Measurements from ENCODE around the gene SH3GL1.

The SH3GL1 gene

DNA sequence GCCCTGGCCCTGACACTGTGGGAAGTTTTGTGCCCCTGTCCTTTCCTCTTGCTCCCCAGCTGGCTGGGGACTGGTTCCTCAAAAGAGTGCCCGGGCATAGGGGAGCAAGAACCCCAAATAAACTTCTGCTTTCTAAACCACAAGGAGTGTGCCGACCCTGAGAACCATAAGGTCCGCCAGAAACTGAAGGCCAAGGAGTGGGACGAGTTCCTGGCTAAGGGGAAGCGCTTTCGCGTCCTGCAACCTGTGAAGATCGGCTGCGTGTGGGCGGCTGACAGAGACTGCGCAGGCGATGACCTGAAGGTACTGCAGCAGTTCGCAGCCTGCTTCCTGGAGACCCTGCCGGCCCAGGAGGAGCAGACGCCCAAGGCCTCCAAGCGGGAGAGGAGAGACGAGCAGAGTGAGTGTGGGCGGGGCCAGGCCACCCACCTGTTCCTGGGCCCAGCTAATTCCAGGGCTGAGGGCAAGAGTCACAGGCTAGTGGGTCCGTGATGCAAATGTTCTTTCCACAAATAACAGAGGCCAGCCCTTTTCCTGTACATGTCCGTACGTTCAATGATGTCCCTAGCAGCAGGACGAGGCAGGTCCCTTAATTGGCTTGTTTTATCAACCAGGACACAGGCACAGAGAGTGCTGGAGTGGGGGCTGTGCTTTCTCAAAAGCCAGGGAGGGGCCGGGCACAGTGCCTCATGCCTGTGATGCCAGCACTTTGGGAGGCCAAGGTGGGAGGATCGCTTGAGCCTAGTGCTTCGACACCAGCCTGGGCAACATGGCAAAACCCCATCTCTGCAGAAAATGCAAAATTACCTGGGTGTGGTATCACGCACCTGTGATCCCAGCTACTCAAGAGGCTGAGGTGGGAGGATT, 31.7 kb upstream of the SH3GL1 start:
- 92 to 93% methylated on average over 26 of the region's 26 CpGs for WGBS, 2 experiments
- Histone ChIP-seq H3K4me1 (ENCODE audit: control insufficient read depth, insufficient read depth, low read length) (no peaks in the 10 kb centered on the region), H3K36me3 (ENCODE audit: control insufficient read depth, insufficient read depth, low read length) (peaks cover 83% of the 10 kb centered on the region), H3K4me3 (ENCODE audit: insufficient read depth, low read depth, low read length) (no peak overlapping the region), H3K27me3 (ENCODE audit: control insufficient read depth, insufficient read depth, low read length, poor library complexity, severe bottlenecking) (no peaks in the 10 kb centered on the region), H3K9me3 (ENCODE audit: control insufficient read depth, low read length) (no peaks in the 10 kb centered on the region), H3K27ac (ENCODE audit: insufficient read depth, low read depth, low read length, poor library complexity, severe bottlenecking) (no peak overlapping the region)

DNA sequence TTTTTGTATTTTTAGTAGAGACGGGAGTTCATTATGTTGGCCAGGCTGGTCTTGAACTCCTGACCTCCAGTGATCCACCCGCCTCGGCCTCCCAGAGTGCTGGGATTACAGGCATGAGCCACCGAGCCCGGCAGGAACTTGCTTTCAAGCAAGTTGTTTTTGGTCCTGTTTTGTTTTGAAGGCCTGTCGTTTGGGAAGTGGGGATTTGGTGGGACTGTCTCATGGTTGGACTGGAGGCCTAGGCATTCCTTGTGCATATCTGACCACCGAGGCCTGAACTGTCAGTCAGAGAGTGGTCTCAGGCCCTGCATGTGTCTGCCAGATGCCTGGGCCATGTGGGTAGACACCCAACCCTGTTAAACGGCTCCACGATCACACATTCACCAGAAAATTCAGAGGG, 30.9 kb upstream of the SH3GL1 start:
- H3K9me3 ChIP-seq (ENCODE audit: control insufficient read depth, low read length): no peaks in the 10 kb centered on the region
- WGBS, 2 experiments: 95 to 96% methylated on average over 9 of the region's 9 CpGs
- no peaks in the 10 kb centered on the region for H3K27me3 ChIP-seq (ENCODE audit: control insufficient read depth, insufficient read depth, low read length, poor library complexity, severe bottlenecking)
- no peaks in the 10 kb centered on the region for H3K4me1 ChIP-seq (ENCODE audit: control insufficient read depth, insufficient read depth, low read length)
- peaks cover 77% of the 10 kb centered on the region for H3K36me3 ChIP-seq (ENCODE audit: control insufficient read depth, insufficient read depth, low read length)
- H3K4me3 ChIP-seq (ENCODE audit: insufficient read depth, low read depth, low read length): no peak overlapping the region
- H3K27ac ChIP-seq (ENCODE audit: insufficient read depth, low read depth, low read length, poor library complexity, severe bottlenecking): no peak overlapping the region

DNA sequence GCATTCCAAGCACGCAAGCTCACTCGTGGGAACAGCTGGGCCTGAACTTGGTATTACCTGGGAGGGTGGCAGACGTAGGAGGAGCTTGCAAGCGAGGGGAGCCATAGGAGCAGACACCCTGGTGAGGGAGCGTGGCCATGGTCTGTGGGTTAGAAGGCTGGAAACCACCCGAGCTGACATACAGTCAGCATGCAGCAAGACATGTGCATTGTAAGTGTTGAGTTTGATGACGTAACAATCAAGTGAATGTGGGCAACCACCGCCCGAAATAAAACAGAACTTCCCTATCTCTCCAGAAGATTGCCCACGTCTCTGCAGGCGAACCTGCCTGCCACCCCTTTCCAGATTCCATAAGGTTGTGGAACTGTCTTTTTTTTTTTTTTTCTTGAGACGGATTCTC, 30.4 kb upstream of the SH3GL1 start:
- no peaks in the 10 kb centered on the region for H3K27me3 ChIP-seq (ENCODE audit: control insufficient read depth, insufficient read depth, low read length, poor library complexity, severe bottlenecking)
- WGBS, 2 experiments: 95 to 97% methylated on average over 12 of the region's 12 CpGs
- H3K27ac ChIP-seq (ENCODE audit: insufficient read depth, low read depth, low read length, poor library complexity, severe bottlenecking): no peak overlapping the region
- peaks cover 74% of the 10 kb centered on the region for H3K36me3 ChIP-seq (ENCODE audit: control insufficient read depth, insufficient read depth, low read length)
- no peaks in the 10 kb centered on the region for H3K9me3 ChIP-seq (ENCODE audit: control insufficient read depth, low read length)
- no peak overlapping the region for H3K4me3 ChIP-seq (ENCODE audit: insufficient read depth, low read depth, low read length)
- H3K4me1 ChIP-seq (ENCODE audit: control insufficient read depth, insufficient read depth, low read length): no peaks in the 10 kb centered on the region

DNA sequence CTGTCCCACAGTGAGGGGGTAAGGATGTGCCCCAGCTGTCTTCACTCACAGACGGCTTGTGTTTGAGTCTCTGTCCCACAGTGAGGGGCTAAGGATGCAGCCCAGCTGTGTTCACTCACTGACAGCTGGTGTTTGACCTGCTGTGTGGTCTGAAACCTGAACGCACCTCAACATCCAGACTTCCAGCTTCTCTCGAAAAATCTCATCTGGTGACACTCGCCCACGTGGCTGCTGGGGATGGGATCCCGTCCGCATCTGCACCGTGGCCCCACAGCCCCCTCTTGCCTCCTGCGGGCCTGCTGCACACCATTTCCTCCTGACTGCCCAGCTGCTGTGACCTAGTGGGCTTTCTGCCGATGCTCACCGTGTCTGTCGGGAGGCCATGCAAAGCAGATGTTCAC, 29.4 kb upstream of the SH3GL1 start:
- H3K27ac ChIP-seq (ENCODE audit: insufficient read depth, low read depth, low read length, poor library complexity, severe bottlenecking): no peak overlapping the region
- H3K9me3 ChIP-seq (ENCODE audit: control insufficient read depth, low read length): no peaks in the 10 kb centered on the region
- peaks cover 75% of the 10 kb centered on the region for H3K36me3 ChIP-seq (ENCODE audit: control insufficient read depth, insufficient read depth, low read length)
- H3K4me1 ChIP-seq (ENCODE audit: control insufficient read depth, insufficient read depth, low read length): no peaks in the 10 kb centered on the region
- 95 to 96% methylated on average over 12 of the region's 12 CpGs for WGBS, 2 experiments
- no peaks in the 10 kb centered on the region for H3K27me3 ChIP-seq (ENCODE audit: control insufficient read depth, insufficient read depth, low read length, poor library complexity, severe bottlenecking)
- H3K4me3 ChIP-seq (ENCODE audit: insufficient read depth, low read depth, low read length): no peak overlapping the region

DNA sequence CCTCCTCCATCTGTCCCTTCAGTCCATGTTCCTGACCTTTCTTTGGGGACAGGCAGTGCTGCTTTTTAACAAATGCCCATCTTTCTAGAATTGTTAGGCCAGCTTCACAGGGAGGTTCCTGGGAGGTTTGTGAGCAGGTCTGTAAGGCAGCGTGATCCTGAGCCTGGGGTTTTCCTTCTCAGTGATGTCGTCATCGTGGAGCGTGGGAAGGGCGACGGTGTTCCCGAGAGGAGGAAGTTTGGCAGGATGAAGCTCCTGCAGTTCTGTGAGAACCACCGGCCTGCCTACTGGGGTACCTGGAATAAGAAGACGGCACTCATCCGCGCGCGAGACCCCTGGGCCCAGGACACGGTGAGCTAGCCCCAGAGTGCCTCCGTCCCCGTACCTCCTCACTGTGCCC, 28.9 kb upstream of the SH3GL1 start:
- Histone ChIP-seq H3K4me1 (ENCODE audit: control insufficient read depth, insufficient read depth, low read length) (no peaks in the 10 kb centered on the region), H3K27ac (ENCODE audit: insufficient read depth, low read depth, low read length, poor library complexity, severe bottlenecking) (no peak overlapping the region), H3K36me3 (ENCODE audit: control insufficient read depth, insufficient read depth, low read length) (peaks cover 74% of the 10 kb centered on the region), H3K4me3 (ENCODE audit: insufficient read depth, low read depth, low read length) (no peak overlapping the region), H3K9me3 (ENCODE audit: control insufficient read depth, low read length) (no peaks in the 10 kb centered on the region), H3K27me3 (ENCODE audit: control insufficient read depth, insufficient read depth, low read length, poor library complexity, severe bottlenecking) (no peaks in the 10 kb centered on the region)
- WGBS, 2 experiments: 95 to 96% methylated on average over 16 of the region's 16 CpGs

DNA sequence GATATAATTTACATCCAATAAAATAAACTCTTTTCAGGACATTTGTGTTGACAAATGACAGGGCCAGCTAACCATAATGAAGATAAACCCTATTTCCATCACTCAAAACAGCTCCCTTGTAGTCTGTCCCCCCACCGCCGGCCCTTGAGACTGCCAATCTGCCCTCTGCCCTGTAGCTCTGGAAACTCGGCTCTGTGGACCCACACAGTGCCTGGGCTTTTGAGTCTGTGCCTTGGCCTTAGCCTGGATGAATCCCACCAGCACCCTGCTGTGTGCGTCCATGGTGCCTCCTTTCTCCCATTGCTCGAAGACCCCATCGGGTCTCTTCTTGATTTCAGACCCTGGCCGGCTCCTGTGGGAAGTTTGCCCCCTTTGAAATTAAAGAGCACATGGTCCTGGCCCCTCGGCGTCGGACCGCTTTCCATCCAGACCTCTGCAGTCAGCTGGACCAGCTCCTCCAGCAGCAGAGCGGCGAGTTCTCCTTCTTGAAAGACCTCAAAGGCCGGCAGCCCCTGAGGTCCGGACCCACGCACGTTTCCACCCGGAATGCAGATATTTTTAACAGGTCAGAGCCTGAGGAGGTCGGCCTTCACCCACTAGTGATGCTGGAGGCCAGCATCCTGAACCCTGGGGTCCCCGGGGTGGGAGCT, 28.1 kb upstream of the SH3GL1 start:
- no peak overlapping the region for H3K4me3 ChIP-seq (ENCODE audit: insufficient read depth, low read depth, low read length)
- H3K27me3 ChIP-seq (ENCODE audit: control insufficient read depth, insufficient read depth, low read length, poor library complexity, severe bottlenecking): no peaks in the 10 kb centered on the region
- H3K9me3 ChIP-seq (ENCODE audit: control insufficient read depth, low read length): no peaks in the 10 kb centered on the region
- no peaks in the 10 kb centered on the region for H3K4me1 ChIP-seq (ENCODE audit: control insufficient read depth, insufficient read depth, low read length)
- 95 to 96% methylated on average over 20 of the region's 20 CpGs for WGBS, 2 experiments
- peaks cover 74% of the 10 kb centered on the region for H3K36me3 ChIP-seq (ENCODE audit: control insufficient read depth, insufficient read depth, low read length)
- H3K27ac ChIP-seq (ENCODE audit: insufficient read depth, low read depth, low read length, poor library complexity, severe bottlenecking): no peak overlapping the region

DNA sequence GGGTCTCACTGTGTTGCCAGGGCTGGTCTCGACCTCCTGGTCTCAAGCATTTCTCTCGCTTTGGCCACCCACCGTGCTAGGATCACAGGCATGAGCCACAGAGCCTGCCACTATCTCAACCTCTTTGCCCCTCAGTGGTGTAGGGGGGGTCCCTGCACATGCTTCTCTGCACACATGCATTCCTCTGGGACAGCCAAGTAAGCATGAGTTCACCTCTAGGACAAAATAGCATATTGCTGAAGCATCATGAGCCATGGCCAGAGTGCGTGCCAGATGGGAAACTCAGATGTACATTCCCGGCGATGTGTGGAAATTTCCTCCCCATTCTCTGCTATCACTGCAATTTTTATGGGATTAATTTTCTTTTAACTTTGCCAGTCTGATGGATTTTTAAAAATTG, 25.2 kb upstream of the SH3GL1 start:
- no peaks in the 10 kb centered on the region for H3K27me3 ChIP-seq (ENCODE audit: control insufficient read depth, insufficient read depth, low read length, poor library complexity, severe bottlenecking)
- 96 to 97% methylated on average over 6 of the region's 6 CpGs for WGBS, 2 experiments
- no peaks in the 10 kb centered on the region for H3K9me3 ChIP-seq (ENCODE audit: control insufficient read depth, low read length)
- H3K4me1 ChIP-seq (ENCODE audit: control insufficient read depth, insufficient read depth, low read length): no peaks in the 10 kb centered on the region
- H3K27ac ChIP-seq (ENCODE audit: insufficient read depth, low read depth, low read length, poor library complexity, severe bottlenecking): no peak overlapping the region
- peaks cover 62% of the 10 kb centered on the region for H3K36me3 ChIP-seq (ENCODE audit: control insufficient read depth, insufficient read depth, low read length)
- H3K4me3 ChIP-seq (ENCODE audit: insufficient read depth, low read depth, low read length): no peak overlapping the region

DNA sequence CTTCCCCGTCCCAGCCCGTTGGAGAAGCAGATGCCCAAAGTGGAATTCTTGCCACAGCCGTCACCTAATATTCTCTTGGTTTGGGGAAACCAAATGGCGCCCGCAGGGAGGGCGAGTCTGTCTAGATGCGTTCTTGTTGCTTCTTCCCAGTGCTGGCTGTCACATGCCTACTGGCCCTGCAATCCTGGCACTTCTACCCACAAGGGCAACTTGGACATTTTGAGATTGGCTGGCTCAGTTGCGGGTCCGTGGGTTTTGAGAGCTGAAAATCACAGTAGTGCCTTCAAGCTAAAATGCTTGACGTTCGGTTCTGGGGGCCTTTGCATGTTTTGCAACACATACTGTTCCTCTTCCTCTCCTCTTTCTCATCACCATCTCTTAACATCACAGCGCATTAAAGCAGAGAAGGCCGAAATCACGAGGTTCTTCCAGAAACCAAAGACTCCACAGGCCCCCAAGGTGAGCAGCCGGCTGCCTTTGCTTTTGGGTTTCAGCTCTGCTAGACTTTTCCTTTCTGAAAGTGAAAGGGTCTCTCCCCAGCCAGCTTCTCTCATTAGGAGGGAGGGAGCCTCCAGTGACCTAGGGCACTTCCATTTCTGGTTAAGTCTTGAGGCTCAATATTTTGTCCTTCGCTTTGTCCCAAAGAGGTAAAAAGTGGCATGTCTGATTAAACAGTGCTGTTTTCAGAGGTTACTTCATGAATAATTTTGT, 23.2 kb upstream of the SH3GL1 start:
- WGBS, 2 experiments: 96 to 97% methylated on average over 16 of the region's 16 CpGs
- Histone ChIP-seq H3K27ac (ENCODE audit: insufficient read depth, low read depth, low read length, poor library complexity, severe bottlenecking) (no peak overlapping the region), H3K4me3 (ENCODE audit: insufficient read depth, low read depth, low read length) (no peak overlapping the region), H3K9me3 (ENCODE audit: control insufficient read depth, low read length) (no peaks in the 10 kb centered on the region), H3K4me1 (ENCODE audit: control insufficient read depth, insufficient read depth, low read length) (no peaks in the 10 kb centered on the region), H3K36me3 (ENCODE audit: control insufficient read depth, insufficient read depth, low read length) (peaks cover 43% of the 10 kb centered on the region), H3K27me3 (ENCODE audit: control insufficient read depth, insufficient read depth, low read length, poor library complexity, severe bottlenecking) (no peaks in the 10 kb centered on the region)

DNA sequence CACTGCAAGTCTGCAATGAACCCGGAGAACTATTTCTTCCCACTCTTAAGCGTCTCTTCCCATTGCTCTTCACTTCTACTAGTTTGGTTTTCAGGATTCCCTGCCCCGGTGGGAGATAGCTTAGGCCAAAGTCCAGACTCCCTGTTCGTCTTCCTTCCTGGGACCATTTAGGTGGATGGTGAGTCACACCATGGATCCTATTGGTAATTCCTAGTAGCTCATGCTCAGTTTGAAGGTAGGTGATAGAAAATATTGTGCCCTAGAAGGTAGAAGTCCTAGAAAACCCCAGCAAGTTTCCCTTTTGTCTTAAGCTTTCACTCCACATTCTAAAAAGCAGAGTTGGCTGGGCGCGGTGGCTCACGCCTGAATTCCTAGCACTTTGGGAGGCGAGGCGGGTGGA, 15.9 kb upstream of the SH3GL1 start:
- H3K27ac ChIP-seq (ENCODE audit: insufficient read depth, low read depth, low read length, poor library complexity, severe bottlenecking): no peak overlapping the region
- no peaks in the 10 kb centered on the region for H3K27me3 ChIP-seq (ENCODE audit: control insufficient read depth, insufficient read depth, low read length, poor library complexity, severe bottlenecking)
- WGBS, 2 experiments: 86 to 91% methylated on average over 9 of the region's 9 CpGs
- H3K4me3 ChIP-seq (ENCODE audit: insufficient read depth, low read depth, low read length): no peak overlapping the region
- H3K9me3 ChIP-seq (ENCODE audit: control insufficient read depth, low read length): no peaks in the 10 kb centered on the region
- H3K36me3 ChIP-seq (ENCODE audit: control insufficient read depth, insufficient read depth, low read length): peaks cover 15% of the 10 kb centered on the region
- H3K4me1 ChIP-seq (ENCODE audit: control insufficient read depth, insufficient read depth, low read length): peaks cover 15% of the 10 kb centered on the region

DNA sequence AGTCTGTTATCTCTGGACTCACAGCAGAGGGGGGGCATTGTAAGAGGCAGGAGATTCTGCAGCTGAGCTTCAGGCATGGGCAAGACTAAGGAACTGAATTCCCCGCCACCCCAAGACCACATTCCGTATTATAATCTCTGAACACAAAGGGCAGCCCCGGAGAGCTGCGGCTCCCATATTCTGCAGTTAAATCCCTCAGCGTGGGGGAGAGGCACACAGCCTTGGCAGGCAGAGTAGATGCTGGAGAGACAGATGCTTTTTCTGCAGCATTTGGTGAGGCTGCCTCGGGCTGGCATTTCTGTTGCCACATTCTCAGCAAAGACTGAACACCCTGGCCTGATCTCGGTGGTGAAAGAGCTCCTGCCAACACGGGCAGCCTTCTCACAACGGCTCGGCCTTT, 15.0 kb upstream of the SH3GL1 start:
- Histone ChIP-seq H3K36me3 (ENCODE audit: control insufficient read depth, insufficient read depth, low read length) (peaks cover 10% of the 10 kb centered on the region), H3K9me3 (ENCODE audit: control insufficient read depth, low read length) (no peaks in the 10 kb centered on the region), H3K4me1 (ENCODE audit: control insufficient read depth, insufficient read depth, low read length) (peaks cover 15% of the 10 kb centered on the region), H3K27ac (ENCODE audit: insufficient read depth, low read depth, low read length, poor library complexity, severe bottlenecking) (peak overlapping the region; percentile 96), H3K27me3 (ENCODE audit: control insufficient read depth, insufficient read depth, low read length, poor library complexity, severe bottlenecking) (no peaks in the 10 kb centered on the region), H3K4me3 (ENCODE audit: insufficient read depth, low read depth, low read length) (no peak overlapping the region)
- 44 to 47% methylated on average over 10 of the region's 10 CpGs for WGBS, 2 experiments

Measured in ectodermal cell (in vitro differentiated cells).